DMS79 treated with DMSO at 0.1 percent for 48 hours (cell line): Measurements from ENCODE around the gene OR2W1.

Experiments used
- DNase-seq: peaks from one replicate; lab custom pipeline; 2025; lab: John Stamatoyannopoulos, UW

OR2W1 gene

GRCh38 chr6:28996844-28997510 lies 48.0 kb downstream of the OR2W1 start:
- DNase-seq, result no peak

- DNase-seq, result no peak
Measured at GRCh38 chr6:28995093-28995650, 49.8 kb downstream of the OR2W1 start.
